Measurements from ENCODE around the gene PTTG1IP. TPM values are rescaled to one million over a fixed set of nuclear protein-coding genes. Genes with fewer than 3 reads are reported as not detected.

PTTG1IP gene
- total RNA-seq, 1 experiment from 2014 or later, result 96.0 TPM

DNA sequence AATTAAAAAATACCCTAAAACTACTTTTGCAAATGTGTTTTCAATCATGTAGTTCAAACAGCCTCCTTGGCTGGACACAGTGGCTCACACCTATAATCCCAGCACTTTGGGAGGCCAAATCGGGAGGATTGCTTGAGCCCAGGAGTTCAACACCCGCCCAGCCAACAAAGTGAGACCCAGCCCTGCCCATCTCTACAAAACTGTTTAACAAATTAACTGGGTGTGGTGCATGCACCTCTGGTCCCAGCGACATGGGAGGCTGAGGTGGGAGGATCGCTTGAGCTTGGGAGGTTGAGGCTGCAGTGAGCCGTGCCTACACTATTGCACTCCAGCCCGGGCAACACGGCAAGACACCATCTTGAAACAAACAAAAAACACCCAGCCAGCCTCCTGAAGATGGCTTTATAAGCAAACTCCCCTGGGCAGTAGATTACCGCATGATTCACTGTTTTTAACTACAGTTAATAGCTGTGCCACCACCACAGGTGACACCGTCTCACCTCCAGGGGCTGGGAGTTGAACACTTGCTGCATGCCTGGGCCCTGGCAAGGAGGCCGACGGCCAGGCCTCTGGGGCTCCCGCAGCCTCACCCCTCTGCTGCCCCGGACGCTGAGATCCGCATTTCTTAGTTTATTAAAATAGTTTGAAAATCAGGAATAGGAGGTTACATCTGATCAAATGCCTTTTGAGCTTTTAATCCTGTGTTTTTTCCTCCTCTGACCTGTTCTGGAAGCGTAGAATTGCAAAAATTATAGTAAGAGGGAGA is 16.2 kb downstream of the PTTG1IP start:
- ChIA-PET CTCF (no interaction called here), POLR2A (no interaction called here)
- 0 out of 2 replicates have a peak, but pooled peaks cover 2% of the 10 kb centered on the region for H3K4me1 Mint-ChIP-seq
- H3K27ac Mint-ChIP-seq, result no peak overlapping the region
- no peak for DNase-seq (ENCODE audit: low spot score)
- H3K9me3 Mint-ChIP-seq, result no peaks in the 10 kb centered on the region
- no peaks in the 10 kb centered on the region for H3K27me3 Mint-ChIP-seq (ENCODE audit: low read depth)
- no peak overlapping the region for H3K4me3 Mint-ChIP-seq
- no peak for ATAC-seq
- H3K36me3 Mint-ChIP-seq, result peaks cover 62% of the 10 kb centered on the region
- TF ChIP-seq JAZF1 (CRISPR knock-in tag; IDR thresholded peaks at IDR 0.05) (no peak), GABPB1 (CRISPR knock-in tag; IDR thresholded peaks at IDR 0.05) (no peak), MYBL2 (CRISPR knock-in tag; IDR thresholded peaks at IDR 0.05) (no peak), ZNF416 (CRISPR knock-in tag; IDR thresholded peaks at IDR 0.05) (no peak), NR3C1 (CRISPR knock-in tag; conservative IDR thresholded peaks at IDR 0.05; ENCODE audit: low read depth) (no peak), SOX15 (CRISPR knock-in tag; IDR thresholded peaks at IDR 0.05) (no peak), ELF4 (CRISPR knock-in tag; IDR thresholded peaks at IDR 0.05; ENCODE audit: low read depth) (no peak), NFYB (CRISPR knock-in tag; conservative IDR thresholded peaks at IDR 0.05; ENCODE audit: low read depth) (no peak), SP1 (CRISPR knock-in tag; conservative IDR thresholded peaks at IDR 0.05) (no peak), ZNF232 (CRISPR knock-in tag; IDR thresholded peaks at IDR 0.05) (no peak), GTF2I (CRISPR knock-in tag; conservative IDR thresholded peaks at IDR 0.05) (no peak), CREB1 (CRISPR knock-in tag; IDR thresholded peaks at IDR 0.05) (no peak), RORB (CRISPR knock-in tag; IDR thresholded peaks at IDR 0.05) (no peak), NR1H2 (CRISPR knock-in tag; IDR thresholded peaks at IDR 0.05) (no peak), FOXJ3 (CRISPR knock-in tag; IDR thresholded peaks at IDR 0.05; ENCODE audit: borderline replicate concordance) (no peak)
- TF ChIP-seq, protein P1, sequence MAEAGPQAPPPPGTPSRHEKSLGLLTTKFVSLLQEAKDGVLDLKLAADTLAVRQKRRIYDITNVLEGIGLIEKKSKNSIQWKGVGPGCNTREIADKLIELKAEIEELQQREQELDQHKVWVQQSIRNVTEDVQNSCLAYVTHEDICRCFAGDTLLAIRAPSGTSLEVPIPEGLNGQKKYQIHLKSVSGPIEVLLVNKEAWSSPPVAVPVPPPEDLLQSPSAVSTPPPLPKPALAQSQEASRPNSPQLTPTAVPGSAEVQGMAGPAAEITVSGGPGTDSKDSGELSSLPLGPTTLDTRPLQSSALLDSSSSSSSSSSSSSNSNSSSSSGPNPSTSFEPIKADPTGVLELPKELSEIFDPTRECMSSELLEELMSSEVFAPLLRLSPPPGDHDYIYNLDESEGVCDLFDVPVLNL (CRISPR knock-in tag; IDR thresholded peaks at IDR 0.05; ENCODE audit: borderline replicate concordance, low read depth), result no peak
- TF ChIP-seq, protein P2, sequence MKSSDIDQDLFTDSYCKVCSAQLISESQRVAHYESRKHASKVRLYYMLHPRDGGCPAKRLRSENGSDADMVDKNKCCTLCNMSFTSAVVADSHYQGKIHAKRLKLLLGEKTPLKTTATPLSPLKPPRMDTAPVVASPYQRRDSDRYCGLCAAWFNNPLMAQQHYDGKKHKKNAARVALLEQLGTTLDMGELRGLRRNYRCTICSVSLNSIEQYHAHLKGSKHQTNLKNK (CRISPR knock-in tag; IDR thresholded peaks at IDR 0.05), result no peak
- TF ChIP-seq, protein P3, sequence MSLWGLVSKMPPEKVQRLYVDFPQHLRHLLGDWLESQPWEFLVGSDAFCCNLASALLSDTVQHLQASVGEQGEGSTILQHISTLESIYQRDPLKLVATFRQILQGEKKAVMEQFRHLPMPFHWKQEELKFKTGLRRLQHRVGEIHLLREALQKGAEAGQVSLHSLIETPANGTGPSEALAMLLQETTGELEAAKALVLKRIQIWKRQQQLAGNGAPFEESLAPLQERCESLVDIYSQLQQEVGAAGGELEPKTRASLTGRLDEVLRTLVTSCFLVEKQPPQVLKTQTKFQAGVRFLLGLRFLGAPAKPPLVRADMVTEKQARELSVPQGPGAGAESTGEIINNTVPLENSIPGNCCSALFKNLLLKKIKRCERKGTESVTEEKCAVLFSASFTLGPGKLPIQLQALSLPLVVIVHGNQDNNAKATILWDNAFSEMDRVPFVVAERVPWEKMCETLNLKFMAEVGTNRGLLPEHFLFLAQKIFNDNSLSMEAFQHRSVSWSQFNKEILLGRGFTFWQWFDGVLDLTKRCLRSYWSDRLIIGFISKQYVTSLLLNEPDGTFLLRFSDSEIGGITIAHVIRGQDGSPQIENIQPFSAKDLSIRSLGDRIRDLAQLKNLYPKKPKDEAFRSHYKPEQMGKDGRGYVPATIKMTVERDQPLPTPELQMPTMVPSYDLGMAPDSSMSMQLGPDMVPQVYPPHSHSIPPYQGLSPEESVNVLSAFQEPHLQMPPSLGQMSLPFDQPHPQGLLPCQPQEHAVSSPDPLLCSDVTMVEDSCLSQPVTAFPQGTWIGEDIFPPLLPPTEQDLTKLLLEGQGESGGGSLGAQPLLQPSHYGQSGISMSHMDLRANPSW (CRISPR knock-in tag; conservative IDR thresholded peaks at IDR 0.05; ENCODE audit: low read depth), result no peak
- TF ChIP-seq, protein P4, sequence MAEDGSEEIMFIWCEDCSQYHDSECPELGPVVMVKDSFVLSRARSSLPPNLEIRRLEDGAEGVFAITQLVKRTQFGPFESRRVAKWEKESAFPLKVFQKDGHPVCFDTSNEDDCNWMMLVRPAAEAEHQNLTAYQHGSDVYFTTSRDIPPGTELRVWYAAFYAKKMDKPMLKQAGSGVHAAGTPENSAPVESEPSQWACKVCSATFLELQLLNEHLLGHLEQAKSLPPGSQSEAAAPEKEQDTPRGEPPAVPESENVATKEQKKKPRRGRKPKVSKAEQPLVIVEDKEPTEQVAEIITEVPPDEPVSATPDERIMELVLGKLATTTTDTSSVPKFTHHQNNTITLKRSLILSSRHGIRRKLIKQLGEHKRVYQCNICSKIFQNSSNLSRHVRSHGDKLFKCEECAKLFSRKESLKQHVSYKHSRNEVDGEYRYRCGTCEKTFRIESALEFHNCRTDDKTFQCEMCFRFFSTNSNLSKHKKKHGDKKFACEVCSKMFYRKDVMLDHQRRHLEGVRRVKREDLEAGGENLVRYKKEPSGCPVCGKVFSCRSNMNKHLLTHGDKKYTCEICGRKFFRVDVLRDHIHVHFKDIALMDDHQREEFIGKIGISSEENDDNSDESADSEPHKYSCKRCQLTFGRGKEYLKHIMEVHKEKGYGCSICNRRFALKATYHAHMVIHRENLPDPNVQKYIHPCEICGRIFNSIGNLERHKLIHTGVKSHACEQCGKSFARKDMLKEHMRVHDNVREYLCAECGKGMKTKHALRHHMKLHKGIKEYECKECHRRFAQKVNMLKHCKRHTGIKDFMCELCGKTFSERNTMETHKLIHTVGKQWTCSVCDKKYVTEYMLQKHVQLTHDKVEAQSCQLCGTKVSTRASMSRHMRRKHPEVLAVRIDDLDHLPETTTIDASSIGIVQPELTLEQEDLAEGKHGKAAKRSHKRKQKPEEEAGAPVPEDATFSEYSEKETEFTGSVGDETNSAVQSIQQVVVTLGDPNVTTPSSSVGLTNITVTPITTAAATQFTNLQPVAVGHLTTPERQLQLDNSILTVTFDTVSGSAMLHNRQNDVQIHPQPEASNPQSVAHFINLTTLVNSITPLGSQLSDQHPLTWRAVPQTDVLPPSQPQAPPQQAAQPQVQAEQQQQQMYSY (CRISPR knock-in tag; IDR thresholded peaks at IDR 0.05), result no peak
- TF ChIP-seq, protein P5, sequence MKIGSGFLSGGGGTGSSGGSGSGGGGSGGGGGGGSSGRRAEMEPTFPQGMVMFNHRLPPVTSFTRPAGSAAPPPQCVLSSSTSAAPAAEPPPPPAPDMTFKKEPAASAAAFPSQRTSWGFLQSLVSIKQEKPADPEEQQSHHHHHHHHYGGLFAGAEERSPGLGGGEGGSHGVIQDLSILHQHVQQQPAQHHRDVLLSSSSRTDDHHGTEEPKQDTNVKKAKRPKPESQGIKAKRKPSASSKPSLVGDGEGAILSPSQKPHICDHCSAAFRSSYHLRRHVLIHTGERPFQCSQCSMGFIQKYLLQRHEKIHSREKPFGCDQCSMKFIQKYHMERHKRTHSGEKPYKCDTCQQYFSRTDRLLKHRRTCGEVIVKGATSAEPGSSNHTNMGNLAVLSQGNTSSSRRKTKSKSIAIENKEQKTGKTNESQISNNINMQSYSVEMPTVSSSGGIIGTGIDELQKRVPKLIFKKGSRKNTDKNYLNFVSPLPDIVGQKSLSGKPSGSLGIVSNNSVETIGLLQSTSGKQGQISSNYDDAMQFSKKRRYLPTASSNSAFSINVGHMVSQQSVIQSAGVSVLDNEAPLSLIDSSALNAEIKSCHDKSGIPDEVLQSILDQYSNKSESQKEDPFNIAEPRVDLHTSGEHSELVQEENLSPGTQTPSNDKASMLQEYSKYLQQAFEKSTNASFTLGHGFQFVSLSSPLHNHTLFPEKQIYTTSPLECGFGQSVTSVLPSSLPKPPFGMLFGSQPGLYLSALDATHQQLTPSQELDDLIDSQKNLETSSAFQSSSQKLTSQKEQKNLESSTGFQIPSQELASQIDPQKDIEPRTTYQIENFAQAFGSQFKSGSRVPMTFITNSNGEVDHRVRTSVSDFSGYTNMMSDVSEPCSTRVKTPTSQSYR (CRISPR knock-in tag; IDR thresholded peaks at IDR 0.05), result no peak
